Cardiac septum (tissue), 1 donor: ENCODE measurements around the gene MIS12. TPM values are rescaled to one million over a fixed set of nuclear protein-coding genes. Genes with fewer than 3 reads are reported as not detected.
A peak's percentile ranks its signal among the peaks of the same experiment; 100 is the strongest.

Experiments used
- DNase-seq: peaks from one replicate; pipeline ENCODE4 v3.0.0-alpha.2; 2020; ENCODE audit warnings: low spot score
- intact Hi-C: fragments of 100-400 bp; cut with DNase I; formaldehyde crosslinking; loops from one replicate; pipeline ENCODE4 v1.14.0; 2022
- total RNA-seq: library from RNA; stranded (reverse); fragmentation: NEBNext Ultra II Directional; extraction: Animal tissue kit (Norgen Biotek cat#: 25700); gene quantifications from one replicate; pipeline ENCODE4 v1.2.1, GENCODE V29; 2021
- donor health status: DM: no; HTN: no; CAD: no.

MIS12 gene
- total RNA-seq, 1 donor from 2014 or later, result 12.5 TPM

DNA sequence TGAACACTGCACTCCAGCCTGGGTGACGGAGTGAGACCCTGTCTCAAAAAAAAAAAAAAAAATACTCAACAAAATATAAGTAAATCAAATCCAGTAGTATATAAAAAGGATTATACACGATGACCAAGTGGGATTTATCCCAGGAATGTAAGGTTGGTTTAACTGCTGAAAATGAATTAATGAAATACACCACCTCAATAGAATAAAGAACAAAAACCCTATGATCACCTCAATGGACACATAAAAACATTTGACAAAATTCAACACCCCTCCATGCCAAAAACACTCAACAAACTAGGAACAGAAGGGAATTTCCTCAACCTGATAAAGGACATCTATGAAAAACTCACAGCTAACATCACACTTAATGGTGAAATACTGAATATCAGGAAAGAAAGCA lies 6.6 kb downstream of the MIS12 start:
- no peak for DNase-seq
- intact Hi-C loops, result no loop called here

GRCh38 chr17:5499476-5500231 lies 13.3 kb downstream of the MIS12 start:
- no peak for DNase-seq
- intact Hi-C loops, result no loop called here

DNA sequence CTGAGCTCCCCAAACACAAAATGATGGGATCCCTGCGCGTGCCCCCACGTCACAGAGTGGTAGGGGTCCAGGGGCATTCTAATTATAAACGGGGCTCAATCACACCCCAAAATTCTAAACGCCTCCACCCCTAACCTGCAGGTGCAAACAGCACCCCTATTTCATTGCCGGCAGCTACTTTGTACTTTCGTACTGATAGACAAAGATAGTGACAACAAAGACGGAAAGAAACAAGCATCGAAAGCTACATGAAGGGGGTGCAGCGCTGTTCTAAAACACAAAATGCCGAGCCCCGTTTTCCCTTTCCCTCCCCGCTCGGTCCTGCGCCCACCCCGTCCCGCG lies 13.9 kb downstream of the MIS12 start:
- intact Hi-C loops, result no loop called here
- DNase-seq, result no peak

- intact Hi-C loops, result no loop called here
These were observed 14.4 kb downstream of the MIS12 start for GRCh38 chr17:5500589-5501391.

DNA sequence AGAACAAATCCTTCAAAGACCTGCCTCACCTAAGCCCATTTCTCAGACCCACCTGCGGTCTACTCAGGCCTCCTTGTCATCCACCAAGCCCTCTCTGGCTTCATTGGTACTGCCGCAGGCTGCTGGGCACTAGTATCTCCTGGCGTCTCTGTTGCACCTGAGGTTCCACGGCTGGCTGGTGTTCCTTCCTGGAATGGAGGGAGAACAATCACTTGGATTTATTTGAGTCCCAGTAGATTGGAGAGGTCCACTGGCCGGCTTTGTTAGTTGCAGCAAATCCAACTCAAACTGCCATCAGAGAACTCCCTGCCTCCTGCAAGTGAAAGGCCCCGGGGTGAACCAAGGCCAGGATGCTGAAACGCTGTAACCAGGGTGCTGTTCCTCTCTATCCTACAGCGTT lies 15.3 kb downstream of the MIS12 start:
- DNase-seq, result no peak
- intact Hi-C loops, result no loop called here

More at GRCh38 chr17:5500589-5501391, 14.4 kb downstream of the MIS12 start:
- DNase-seq, result peak; percentile 80

DNA sequence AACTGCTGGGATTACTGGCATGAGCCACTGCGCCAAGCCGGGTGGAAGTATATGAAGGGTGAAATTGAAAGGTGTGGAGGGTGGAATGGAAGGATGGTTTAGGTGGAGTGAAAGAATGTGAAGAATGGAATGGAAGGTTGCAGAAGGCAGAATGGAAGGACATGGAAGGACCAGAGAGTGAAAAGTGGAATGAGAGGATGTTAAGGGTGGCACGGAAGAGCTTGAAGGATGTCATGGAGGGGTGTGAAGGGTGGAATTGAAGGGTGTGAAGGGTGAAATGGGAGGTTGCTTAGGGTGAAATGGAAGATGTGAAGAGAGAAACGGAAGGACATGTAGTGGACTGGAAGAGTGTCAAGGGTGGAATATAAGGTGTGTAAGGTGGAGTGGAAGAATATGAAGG lies 16.2 kb downstream of the MIS12 start:
- intact Hi-C loops, result no loop called here
- DNase-seq, result no peak

- intact Hi-C loops, result no loop called here
- no peak for DNase-seq
These were observed 19.9 kb downstream of the MIS12 start for GRCh38 chr17:5506307-5506706.

DNA sequence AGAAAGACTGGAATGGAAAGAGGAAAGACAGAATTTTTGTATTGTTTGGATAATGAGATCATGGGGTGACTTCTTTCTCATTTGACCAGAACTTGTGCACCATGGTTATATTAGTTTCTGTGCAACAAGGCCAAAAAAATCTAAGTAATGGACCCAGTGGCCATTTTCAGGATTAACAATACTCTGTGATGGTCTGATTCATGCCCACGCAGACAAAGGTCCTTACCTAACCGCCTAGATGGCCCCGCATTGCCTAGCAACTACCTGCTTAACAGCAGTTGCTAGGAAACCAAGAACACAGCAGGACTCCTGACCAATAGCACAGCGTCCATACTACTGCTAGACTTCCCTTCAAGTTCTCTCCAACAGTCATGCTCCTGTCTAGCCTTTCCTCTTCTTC lies 22.4 kb downstream of the MIS12 start:
- DNase-seq, result no peak
- intact Hi-C loops, result no loop called here

DNA sequence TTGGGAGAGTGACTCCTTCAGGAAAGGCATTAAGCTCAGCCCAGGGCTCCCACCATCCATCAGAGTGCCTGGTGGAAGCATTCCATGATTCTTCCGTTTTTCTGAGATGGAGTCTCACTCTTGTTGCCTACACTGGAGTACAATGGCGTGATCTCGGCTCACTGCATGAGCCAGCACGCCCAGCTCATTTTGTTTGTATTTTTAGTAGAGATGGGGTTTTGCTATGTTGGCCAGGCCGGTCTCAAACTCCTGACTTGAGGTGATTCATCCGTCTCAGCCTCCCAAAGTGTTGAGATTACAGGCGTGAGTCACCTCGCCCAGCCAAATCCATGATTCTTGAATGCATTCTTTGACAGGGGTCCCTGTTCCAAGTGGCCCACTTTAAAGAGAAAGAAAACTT lies 23.1 kb downstream of the MIS12 start:
- intact Hi-C loops, result no loop called here

DNA sequence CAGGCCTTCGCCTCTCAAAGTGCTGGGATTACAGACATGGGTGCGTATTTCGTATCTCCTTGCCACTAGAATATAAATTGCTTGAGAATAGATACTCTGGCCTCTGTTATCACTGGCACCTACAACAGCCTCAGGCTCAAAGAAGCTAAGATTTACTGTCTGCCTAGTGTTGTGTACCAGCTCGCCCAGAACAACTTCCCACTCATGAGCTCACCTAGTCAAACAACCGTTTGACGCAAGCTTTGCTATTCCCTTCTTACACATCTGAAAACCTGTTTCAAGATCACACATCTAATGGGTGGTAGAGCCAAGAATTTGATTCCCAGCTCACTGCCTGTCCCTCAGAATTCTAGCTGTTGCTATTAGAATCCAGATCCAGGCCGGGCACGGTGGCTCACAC lies 24.4 kb downstream of the MIS12 start:
- intact Hi-C loops, result no loop called here
- DNase-seq, result no peak

More for the DNA sequence above, 23.1 kb downstream of the MIS12 start:
- no peak for DNase-seq

DNA sequence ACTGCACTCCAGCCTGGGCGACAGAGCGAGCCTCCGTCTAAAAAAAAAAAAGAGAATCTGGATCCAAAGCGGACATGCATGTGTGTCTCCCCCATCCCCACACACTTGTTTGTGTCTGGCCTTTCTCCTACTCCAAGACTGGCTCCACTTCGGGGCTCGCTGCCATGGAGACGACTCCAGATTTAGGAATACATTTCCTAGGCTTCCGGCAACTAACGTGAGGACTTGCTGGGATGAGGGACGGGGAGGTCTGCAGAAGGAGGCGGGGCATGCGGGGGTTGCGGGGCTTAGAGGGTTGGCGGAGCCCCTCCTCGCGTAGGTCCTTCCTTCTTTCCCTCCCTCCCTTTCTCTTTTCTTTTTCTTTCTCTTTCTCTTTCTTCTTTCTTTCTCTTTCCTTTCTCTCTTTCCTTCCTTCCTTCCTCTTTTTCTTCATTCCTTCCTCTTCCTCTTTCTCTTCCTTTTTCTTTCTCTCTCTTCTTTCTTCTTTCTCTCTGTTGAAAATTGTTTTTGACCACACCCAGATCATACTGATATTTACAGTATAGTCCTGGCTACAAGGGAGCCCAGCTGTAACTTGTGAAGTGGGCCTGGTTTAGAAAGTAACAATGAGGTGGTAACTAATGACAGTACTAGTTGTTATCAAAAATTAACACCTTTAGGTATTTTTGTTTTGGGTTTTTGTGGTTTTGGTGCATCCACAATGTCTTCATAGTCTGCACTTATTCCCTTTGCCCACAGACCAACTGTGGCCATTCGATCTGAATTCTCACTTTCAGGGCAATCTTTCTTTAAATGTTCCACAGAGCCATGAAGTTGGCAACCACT lies 25.2 kb downstream of the MIS12 start:
- intact Hi-C loops, result no loop called here
- no peak for DNase-seq

DNA sequence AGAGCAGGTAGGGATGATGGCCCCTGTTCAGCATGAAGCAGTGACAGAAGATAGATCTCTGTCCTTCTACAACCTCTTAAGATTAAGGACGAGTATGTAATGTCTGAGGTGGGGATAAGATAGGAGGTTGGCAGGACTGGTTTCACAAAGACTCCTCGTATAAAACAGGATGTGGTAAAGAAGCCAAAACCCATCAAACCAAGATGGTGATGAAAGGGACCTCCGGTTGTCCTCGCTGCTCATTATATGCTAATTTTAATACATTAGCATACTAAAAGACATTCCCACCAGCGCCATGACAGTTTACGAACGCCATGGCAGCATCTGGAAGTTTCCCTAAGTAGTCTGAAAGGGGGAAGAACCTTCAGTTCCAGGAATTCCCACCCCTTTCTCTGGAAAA lies 27.3 kb downstream of the MIS12 start:
- intact Hi-C loops, result no loop called here
- no peak for DNase-seq

DNA sequence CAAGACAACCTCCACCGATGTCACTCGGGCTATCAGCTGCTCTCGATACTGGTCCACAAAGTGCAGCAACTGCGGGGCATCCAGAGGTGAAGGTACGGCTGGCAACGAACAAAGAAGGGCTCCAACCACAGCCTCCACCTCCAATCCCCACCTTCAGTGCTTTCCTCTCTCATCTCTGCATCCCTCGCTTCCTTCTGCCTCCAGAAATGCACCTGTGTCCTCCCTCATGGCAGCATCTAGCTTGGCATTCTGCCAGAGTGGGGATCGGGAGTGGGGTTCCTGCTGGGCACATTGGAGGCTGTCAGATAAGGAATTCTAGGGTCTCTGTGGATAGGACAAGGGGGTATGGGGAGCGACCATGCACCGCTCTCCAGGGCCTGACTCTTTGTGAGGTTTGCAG lies 28.6 kb downstream of the MIS12 start:
- intact Hi-C loops, result no loop called here
- DNase-seq, result no peak

- intact Hi-C loops, result no loop called here
These were observed 29.9 kb downstream of the MIS12 start for GRCh38 chr17:5516060-5516792.

DNA sequence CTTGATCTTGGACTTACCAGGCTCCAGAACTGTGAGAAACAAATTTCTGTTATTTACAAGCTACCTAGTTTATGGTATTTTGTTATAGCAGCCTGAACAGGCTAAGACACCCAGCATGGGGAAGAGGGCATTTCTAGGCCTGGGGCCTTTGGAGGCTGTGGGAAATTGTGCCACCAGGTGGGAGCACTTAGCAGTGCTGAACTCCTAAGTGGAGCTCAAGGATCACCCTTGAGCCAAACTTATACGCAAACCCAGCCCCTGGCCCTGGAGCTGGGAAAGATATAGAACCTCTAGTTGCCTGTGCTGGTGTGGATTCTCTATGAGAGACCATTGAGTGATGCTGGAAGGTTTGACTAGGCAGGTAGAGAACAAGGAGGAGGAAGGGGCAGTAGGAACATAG lies 36.1 kb downstream of the MIS12 start:
- no peak for DNase-seq
- intact Hi-C loops, result no loop called here

More at GRCh38 chr17:5516060-5516792, 29.9 kb downstream of the MIS12 start:
- no peak for DNase-seq

DNA sequence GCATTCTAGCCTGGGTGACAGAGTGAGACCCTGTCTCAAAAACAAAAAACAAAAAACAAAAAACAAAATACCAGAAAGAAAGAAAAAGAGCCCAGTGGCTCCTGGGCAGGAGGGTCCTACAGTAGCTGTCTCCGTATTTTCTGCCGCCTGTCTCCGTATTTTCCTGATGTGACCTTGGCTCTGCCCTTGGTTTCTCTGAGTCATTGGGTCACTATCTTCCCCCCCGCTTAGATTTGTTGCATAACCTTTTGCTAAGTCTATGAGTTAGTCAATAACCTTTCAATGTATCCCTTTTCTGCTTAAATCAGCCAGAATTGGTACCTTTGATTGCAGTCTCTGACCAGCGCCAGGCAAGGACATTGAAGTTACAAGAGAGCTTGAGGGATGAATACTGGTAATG lies 36.9 kb downstream of the MIS12 start:
- intact Hi-C loops, result no loop called here
- DNase-seq, result no peak

DNA sequence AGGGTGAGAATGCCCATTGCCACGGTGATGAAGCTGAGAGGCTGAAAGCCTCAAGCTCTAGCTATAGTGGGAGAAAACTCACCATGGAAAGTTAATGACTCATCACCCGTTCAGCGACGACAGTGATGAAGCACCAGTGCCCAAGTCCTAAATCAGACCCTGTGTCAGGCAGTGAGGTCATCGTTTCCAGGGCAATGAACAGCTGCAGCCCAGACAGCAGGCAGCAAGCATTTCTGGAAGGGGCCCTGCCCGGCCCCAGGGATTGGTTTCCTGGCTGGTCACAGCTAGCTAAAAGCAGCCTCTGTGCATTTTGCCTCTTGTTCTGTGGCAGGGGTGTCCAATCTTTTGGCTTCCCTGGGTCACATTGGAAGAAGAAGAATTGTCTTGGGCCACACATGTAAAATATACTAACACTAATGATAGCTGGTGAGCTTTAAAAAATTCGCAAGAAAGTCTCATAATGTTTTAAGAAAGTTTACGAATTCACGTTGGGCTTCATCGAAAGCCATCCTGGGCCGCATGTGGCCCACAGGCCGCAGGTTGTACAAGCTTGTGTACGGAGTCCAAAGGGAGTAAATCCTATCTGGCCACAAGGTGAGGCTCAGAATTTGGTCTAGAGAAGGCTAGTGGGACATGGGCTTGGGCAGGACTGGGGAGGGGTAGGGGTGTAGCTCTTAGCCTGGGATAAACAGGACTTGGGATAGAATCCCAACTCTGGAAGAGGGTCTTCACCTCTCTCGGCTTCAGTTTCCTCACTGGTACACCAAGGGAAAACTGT lies 40.6 kb downstream of the MIS12 start:
- DNase-seq, result peak; percentile 89
- intact Hi-C loops, result no loop called here

DNA sequence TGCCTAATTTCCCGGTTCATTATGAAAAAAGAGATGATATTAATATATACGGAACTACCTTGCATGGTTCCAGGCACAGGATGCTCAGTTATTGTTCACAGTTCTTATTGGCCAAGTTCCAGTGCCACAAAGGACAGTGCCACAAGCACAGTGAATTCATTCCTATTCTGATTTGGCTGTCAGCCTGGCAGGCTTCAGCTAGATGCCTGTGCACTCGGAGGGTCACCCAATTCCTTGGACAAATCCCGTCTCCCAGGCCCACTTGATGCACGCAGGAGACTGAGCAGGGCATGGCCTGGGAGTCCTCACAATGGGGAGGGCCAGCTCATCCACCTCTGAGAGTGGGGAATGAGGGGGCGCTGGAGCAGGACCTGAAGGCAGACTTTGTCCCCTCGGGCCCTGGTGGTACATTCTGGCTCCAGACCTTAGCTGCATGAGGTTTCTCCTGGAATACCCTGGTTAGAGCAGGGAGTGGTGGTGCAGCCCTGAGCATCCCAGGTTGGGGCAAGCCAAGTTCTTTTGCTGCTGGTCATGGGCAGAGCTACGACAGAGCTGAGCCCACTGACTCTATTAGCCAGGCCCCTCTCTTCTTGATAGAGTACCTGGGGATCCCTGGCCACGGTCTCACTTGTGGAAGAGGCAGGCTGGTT lies 41.4 kb downstream of the MIS12 start:
- intact Hi-C loops, result no loop called here
- DNase-seq, result peak; percentile 67
